Suprapubic skin (tissue), 3 donors: ENCODE data around the gene CAMK2A.

Source experiments
- CTCF ChIP-seq, 2 donors: fragments of 200-600 bp in 1 of 2; fragments of 450-650 bp in 1 of 2; sonication (generic) in 1 of 2; IDR thresholded peaks; one replicate each; pipeline ENCODE4 v1.5.1; 2016 to 2019; ENCODE audit warnings: antibody characterized with exemption in 2 of 2, mild to moderate bottlenecking in 1 of 2, moderate library complexity in 1 of 2
- POLR2A ChIP-seq, 2 donors: fragments of 450-650 bp; IDR thresholded peaks; one replicate each; pipeline ENCODE4 v1.6.1; 2017; ENCODE audit warnings: antibody characterized with exemption in 2 of 2, mild to moderate bottlenecking in 2 of 2, moderate library complexity in 2 of 2

- no peak for TF ChIP-seq CTCF (IDR thresholded peaks at IDR 0.05)
- TF ChIP-seq POLR2A (IDR thresholded peaks at IDR 0.05), result no peak
These were observed 32.1 kb downstream of the CAMK2A start for GRCh38 chr5:150257424-150257823.
